Embryonic facial prominence (tissue), 1 donor: Measurements from ENCODE around the gene FAM135A.

ENCODE experiments used
- DNase-seq: peaks from one replicate; pipeline ENCODE4 v3.0.0-alpha.2; 2016; ENCODE audit errors: extremely low spot score

Gene FAM135A

DNA sequence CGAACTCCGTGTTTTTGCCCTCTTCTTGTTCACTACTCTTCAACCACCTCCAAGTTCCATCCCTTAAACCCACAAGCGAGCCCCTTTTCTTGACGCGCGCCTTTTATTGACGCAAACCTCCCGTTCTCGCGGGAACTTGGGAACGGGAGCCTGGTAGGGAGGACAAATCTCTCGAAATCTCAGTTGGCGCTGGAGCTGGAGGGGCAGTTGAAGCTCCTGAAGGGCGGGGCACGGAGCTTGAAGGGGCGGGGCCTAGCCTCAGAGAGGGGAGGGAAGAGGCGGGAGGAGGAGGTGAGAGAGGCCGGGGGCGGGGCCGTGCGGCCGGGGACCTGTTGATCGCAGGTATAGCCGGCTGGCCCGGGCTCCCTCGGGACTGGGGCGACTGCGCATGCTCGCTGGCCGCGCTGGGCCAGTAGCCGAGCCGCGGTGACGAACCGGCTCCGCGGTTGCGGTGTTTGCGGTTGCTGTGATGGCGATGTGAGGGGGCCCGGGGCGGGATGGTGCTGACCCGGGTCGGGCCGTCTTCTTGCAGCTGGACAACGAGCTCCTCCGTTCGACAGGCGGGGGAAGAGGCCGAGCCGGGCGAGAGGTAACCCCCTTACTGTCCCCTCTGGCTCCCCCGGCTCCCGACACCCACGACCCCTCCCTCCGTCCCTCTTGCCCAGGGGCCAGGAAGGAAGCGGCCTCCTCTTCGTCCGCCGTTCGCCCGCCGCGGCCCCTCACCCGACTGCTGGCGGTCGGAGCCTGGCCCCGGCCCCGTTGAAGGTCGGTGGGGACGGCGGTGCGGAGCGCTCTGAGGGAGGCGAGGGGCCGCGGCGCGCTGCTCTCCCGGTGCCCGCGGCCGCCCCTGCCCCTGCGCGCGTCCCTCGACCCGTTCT is at the start of gene FAM135A:
FAM135A (plus strand) TSS at position 395 of the 878 bp plus-strand sequence. CDS start 14,835 bp downstream, outside the sequence.
- peak; percentile 97 for DNase-seq

DNA sequence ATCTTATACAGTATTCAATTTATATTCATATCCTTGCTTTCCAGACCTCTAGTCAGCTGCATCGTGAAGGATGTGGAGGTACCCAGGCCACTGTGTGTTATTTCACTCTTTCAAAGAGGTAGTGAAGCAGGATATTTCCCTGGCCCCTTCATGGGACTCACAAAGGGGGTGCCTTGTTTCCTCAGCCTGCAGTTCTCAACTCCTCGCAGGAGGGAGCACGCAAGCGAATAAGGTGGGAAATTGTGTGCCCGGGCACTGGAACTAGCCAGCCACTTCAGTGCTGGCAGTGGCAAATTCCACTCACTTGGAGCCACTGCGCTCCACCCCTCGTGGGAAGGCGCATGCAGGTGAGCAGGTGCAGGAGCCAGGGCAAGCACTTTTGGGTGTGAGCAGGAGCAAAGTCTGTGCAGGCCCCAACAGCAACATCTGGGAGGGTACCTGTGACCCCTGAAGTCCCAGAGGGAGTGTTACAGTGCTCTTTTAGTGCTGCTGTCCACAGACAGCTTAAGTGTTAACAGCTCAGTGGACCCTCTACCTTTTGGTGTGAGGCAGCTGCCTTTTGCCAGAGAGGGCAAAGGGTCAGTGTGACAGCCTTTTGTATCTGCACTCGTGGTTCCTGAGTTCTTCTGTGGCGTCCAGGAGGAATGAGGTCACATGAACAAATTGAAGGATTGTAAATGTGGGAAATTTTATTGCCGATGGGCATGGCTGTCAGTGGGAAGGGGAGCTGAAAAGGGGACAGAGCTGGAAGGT is 49.4 kb upstream of the FAM135A start:
- no peak for DNase-seq

DNA sequence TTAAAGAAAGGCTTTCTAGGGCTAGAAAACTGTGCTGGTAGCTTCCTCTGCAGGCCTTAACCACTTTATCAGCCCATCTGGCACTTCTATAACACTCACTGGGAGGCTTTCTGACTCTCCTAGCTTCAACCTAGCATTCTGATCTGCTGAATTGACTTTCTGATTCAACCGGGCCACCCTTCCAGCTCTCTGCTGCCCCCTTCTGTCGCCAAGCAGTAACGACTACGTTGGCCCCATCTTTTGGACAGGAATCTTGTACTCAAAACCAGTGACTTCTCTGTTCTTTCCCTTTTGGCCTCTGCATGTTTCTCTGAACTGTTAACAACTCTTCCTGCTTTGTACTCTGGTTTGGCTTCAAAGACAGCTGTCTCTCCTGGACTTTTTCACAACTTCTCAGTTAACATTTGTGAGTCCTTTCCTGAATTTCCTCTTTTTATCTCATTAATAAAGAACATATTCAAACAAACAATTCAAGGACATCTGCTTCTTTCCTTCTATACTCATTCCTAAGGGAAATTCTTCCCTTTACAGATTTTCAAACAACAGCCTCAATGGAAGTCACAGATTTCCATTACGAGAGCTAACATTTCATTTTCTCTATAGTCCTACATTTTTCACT is 43.9 kb upstream of the FAM135A start:
- peak; percentile 16 for DNase-seq

DNA sequence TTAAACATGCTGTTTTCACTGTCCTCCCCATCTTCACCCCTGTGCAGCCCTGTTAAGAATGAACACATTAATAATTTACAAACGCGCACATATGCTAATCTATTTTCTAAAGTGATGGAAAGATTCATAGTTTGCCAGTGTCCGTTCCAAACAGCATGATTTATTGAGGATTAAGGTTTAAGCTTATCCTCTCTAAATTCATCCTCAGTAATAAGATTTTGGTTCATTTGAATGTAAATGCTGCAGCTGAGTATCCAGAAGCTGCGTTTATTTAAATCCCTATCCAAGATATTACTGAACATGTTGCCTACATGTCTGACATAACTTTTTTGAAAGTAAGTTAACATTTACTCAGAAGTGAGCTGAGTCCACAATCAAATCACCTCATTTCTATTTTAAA is 42.8 kb upstream of the FAM135A start:
- DNase-seq, result no peak

DNA sequence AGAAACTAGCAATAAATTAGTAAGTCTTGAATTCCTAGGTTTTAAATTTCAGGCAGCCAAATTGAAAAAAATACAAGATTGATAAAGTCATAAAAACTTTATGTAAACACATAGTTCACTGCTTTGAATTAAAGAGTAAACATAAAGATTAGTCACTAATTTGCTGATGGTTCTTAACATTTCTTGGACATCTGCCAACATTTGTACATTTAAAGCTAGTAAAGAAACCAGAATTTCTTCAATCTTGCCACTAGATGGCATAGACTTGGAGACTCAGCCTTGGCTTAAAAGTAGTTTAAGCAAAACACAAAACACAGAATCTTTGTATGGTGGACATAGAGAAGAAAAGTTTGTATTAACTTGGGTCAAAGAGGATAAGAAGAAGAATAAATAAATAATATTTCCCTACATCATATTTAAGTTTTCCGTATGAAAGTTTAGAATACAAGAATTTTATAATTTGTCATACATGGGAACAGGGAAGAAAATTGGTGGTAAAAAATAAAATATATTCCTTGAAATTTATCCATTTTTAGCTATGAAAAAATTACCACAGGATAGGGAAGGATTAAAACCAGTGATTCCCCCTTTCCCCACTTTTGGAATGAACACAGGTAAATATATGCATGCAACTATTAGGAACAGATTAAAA is 41.7 kb upstream of the FAM135A start:
- DNase-seq, result peak; percentile 56

DNA sequence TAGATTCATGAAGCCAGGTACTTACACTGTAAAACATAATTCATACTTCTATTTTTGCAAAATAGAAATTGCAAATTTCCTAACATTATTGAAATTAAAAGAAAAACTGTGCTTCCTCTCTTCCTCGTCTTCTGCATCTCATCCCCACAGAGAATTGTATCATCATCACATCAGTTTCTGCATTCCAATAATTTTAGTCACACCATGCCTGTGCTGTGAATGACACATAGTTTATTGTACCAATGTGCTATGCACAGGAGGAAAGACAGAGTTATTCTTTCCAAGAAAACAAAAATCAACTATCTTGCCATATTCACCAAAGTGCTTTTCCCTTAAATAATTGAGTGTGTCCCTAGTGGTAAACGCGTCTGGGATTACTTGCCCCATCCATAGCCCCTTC is 38.1 kb upstream of the FAM135A start:
- DNase-seq, result no peak

DNA sequence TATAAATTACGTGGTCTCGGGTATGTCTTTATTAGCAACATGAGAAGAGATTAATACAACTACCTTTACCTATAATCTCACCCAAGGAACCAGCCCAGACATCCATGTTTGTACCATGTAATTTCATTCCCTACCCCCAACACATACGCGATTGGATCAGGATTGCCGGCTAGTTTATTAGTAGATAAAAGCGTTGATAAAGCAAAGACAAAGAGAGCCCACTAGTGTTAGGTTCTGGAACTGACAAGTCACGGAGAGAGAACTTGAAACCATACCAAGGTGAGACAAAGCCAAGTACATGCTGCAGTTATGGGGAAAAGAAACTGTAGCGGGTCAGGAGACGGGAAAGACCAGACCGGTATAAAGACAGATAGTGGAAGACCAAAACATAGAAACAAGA is 37.4 kb upstream of the FAM135A start:
- DNase-seq, result no peak

DNA sequence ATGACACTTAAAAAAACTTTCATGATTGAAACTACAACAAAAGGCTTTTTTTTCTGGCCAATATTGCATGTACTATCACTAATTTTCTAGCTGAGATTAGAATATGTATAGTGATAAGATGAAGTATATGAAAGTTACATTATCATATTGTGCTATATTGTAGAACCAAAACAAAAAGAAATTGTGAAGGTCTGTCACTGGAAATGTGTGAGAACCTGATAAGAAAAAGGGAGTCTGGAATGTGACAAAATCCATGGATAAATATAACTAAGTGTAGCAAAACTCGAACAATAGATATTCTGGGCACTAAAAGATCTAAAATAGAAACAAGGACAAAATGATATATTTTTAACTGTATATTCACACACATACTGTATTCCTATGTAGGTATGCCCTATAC is 36.7 kb upstream of the FAM135A start:
- no peak for DNase-seq

DNA sequence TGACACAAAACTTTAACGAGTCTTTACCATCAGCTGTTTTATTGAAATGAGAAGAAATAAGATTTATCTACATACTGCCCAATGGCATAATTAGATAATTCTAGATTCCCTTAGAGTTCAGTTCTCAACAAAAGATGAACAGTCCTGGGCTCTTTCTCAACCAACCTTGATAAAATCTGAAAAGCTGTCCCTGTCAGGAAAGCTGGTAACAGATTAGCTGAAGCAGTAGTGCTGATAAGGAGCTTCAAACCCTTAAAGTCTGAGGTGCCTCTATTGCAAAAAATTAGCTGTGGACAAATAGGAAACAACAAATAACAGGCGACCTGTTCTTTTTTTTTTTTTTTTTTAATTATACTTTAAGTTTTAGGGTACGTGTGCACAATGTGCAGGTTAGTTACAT is 35.9 kb upstream of the FAM135A start:
- DNase-seq, result no peak

DNA sequence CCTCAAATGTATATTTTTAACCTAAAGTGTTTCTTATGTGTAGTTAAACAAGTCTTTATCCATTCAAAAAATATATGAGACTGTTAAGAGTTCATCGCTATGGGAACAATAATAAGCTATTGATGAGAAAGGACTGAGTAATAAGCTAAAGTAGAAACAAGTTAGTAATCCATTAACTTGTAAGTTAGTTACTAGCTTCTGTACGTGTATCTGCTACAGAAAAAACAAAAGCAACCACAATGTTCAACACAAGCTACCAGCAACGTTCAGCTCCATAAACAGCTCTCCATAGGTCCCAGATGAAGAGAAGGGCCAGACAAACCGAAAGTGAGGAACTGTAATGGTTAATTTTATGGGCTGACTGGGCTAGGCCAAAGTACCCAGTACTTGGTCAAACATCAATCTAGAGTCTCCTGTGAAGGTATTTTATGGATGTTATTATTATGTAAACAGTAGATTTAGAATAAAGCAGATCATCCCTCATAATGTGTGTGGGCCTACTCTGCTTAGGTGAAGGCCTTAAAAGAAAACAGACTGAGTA is 33.8 kb upstream of the FAM135A start:
- DNase-seq, result no peak

DNA sequence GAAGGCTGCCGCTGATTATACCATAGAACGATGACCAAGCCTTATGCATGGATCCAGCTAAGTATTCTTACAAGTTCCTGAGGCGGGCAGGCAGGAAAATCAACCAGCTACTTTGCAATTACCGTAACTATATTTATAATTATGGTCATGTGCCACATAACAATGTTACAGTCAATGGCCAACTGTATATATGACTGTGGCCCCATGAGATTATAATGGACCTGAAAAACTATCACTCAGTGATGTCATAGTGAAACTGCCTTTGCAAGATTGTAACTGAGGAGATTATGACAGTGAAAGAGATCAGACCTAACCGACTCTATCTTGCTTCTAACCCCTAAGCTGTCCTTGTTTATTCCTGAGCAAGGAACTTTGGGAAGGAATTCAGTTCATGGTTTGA is 33.1 kb upstream of the FAM135A start:
- DNase-seq, result no peak

DNA sequence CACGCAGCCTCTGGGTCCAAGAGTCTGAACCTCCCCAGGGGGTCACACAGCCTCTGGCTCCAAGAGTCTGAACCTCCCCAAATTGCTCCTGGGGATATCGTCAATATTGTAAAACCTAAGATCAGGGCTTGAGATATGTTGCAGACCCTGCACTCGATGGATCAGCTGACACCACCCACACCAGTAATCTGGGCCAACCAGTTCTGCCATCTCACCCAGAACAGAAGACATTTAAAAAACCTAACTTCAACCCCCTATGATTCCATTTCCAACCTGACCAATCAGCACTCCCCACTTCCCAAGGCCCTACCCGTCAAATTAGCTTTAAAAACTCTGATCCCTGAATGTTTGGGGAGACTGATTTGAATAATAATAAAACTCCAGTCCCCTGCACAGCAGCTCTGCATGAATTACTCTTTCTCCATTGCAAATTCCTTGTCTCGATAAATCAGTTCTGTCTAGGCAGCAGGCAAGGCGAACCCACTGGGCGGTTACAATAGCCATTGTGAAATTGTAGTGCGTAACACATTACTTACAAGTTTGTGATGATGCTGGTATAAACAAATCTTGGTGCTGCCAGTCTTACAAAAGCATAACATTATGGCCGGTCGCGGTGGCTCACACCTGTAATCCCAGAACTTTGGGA is 32.4 kb upstream of the FAM135A start:
- DNase-seq, result no peak

DNA sequence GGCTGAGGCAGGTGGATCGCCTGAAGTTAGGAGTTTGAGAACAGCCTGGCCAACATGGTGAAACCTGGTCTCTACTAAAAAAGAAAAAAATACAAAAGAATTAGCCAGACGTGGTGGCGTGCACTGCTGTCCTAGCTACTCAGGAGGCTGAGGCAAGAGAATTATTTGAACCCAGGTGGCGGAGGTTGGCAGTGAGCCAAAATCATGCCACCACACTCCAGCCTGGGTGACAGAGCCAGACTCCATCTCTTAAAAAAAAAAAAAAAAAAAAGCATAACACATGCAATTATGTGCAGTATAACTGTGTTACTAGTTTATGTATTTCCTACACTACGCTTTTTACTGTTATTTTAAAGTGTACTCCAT is 31.9 kb upstream of the FAM135A start:
- DNase-seq, result no peak

DNA sequence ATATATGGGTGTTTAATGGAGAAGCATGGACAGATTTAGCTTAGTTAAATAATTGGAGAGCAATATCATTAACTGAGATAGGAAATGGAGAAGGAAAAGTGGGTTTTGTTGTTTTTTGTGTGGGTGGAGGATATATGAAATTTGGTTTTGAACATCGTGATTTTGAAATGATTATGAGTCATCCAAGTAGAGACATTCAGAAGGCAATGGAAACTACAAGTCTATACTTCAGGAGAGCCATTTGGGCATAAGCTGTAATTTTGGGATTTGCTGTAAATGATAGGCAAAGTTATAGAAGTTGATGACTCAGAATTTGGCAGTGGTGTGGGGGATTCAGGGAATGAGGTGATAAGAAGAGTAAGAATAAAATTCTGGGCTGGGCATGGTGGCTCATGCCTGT is 27.4 kb upstream of the FAM135A start:
- DNase-seq, result no peak

DNA sequence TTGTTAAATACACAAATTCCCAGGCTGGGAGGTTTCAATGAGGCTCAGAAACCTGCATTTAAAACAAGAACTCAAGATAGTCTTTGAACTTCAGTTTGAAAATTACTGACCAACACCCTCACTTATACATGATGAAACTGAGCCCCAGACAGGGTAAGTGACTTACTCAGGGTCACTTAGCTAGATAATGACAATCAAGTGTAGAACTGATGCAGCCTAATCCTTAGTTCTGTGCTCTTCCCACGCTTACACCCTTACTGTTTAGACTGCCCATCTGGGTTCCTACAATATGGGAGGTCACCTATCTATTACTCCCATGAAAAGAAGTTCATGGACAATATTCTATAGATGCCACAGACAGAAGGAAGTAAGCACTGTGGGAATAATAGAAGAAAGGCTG is 24.5 kb upstream of the FAM135A start:
- DNase-seq, result no peak

DNA sequence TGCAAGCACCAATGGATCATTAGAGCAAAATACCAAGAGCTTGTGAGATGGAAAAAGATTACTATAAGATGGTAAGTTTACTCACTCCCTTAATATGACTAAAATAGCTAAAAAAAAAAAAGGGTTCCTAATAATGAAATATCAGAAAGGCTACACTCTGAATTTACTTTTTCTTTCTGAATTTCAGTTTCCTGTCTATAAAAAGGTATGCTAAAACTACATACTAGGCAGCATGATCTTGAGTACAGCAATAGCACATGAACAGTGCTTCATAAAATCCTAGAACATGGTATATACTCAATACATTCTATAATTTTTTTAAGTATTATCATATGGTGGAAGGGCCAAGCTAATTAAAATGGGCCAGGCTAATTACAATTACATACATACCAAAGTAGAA is 24.0 kb upstream of the FAM135A start:
- DNase-seq, result no peak

DNA sequence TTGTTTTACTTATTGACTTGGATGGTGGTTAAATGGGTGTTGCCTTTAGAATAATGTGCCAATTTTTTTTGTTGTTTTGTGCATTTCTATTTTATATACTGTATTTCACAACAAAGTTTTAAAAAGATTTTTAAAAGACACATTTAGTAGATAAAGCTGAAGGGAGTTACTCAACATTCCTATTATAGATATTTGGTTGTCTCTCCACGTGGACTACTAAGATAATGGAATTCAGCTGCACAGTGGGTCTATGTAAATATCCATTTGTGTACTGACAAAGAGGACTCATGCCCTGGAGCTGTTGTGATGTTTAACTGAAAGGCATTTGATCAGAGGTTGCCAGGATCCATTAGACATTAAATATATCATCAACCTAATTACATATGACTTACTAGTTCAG is 23.2 kb upstream of the FAM135A start:
- no peak for DNase-seq

DNA sequence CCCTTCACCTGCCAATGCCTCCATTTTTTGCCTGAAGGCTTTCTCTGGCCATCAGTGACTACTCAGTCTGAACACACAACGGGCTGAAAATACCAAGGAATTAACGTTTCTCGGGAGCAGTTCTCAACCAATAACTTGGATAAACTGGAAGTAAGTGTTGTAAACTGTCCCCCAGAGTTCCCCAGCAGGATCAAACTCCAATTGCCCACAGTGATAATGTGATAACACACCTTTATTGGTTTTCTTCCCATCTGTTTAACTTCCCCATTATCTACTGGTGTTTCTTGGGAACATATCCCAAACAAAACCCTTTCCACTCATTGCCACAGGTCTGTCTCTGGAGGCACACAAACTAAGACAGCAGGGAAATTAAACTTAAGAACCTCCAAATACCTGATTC is 21.8 kb upstream of the FAM135A start:
- DNase-seq, result no peak

DNA sequence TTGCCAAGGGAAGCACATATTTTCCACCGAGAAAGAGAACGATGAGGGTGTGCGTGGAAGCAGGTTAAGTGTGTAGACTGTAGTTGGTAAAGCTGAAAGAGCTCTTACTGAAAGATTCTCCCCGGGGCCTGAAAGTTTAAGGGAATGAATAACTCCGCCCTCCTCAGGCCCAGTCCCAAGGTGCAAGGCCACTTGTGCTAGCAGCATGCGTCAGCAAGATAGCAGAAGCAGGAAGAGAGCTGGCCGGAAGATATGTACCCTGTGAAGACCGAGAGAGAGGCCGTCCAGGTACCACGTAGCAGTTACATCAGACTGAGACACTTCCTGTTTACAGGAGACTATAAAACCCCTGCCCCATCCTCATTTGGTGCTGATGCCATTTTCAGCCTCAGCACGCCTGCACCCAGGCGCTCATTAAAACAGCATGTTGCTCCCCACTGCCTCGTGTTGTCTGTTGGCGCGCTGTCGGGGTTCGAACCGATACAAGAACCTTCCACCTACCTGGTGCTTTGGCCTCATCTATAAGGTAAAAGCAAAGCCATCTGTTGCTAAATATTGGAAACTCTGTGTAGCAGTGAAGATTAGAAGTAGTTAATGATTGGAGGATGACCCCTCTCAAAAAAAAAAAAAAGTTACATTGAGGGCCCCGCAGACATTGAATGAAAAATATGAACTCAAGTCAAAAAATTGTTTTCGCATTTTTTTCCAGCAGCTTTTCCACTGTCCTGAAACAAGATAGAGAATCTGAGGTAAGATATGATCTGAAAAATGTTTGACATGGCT is 18.6 kb upstream of the FAM135A start:
- DNase-seq, result no peak

DNA sequence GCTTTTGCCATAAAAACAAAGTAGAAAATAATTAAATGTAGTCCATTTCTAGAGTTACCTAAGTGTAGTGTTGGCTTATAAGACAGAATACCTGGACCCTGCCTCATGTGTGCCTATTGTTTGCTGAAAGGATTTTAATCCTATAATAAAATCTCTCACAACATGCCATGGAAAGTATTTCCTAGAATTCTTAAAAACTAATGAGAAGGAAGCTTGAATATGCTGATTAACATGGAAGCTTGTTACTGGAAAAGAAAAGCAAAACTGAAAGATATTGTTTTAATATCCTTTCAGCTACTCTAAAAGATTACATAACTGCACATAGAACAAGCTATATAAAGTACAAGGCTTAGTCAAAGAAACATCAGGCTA is 18.0 kb upstream of the FAM135A start:
- no peak for DNase-seq

DNA sequence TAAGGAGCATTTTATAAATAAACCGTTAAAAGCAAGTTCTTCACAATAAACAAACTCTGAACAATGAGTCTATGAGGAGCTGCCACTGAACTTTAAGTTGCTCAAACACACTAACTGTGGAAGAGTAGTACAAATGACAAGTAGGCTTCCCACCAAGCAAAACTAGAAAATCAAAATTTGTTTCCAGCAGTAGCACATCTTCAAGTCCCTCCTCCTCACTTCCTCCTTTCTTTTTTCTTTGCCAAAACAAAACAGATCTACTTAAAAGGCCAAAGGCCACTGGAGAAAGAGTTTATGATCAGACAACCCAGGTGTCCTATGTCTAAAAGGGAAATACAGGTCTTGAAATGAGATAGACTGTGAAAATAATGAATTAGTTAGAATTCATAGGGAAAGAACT is 17.1 kb upstream of the FAM135A start:
- DNase-seq, result no peak
